ENCODE results near the gene CAMKV.
"Not testable (repeated sequence)": the region's sequence is repeated elsewhere in the genome, so short reads cannot be mapped to it uniquely, and the experiment has no call there.

CAMKV gene

GRCh38 chr3:49869525-49870126, at the start of gene CAMKV:
Gene CAMKV, minus strand, starts transcription at chr3:49869906. Its CDS starts 7,518 bp downstream, at chr3:49862388.
- no peak for DNase-seq

- DNase-seq: not testable (repeated sequence)
These were observed 48.3 kb upstream of the CAMKV start for GRCh38 chr3:49917806-49918590.

GRCh38 chr3:49916686-49917085, 47.0 kb upstream of the CAMKV start:
- no peak for DNase-seq

- DNase-seq: no peak
These were observed 45.2 kb upstream of the CAMKV start for GRCh38 chr3:49914906-49915305.

GRCh38 chr3:49912881-49913281, 43.2 kb upstream of the CAMKV start:
- peak; percentile 63 for DNase-seq

- no peak for DNase-seq
These were observed 41.9 kb upstream of the CAMKV start for GRCh38 chr3:49911611-49912010.

GRCh38 chr3:49911124-49911420, 41.4 kb upstream of the CAMKV start:
- no peak for DNase-seq

GRCh38 chr3:49910409-49911123, 40.9 kb upstream of the CAMKV start:
- no peak for DNase-seq

GRCh38 chr3:49908373-49909199, 38.9 kb upstream of the CAMKV start:
- DNase-seq: no peak

GRCh38 chr3:49906073-49906743, 36.5 kb upstream of the CAMKV start:
- DNase-seq: no peak

GRCh38 chr3:49904448-49904847, 34.7 kb upstream of the CAMKV start:
- not testable (repeated sequence) for DNase-seq

GRCh38 chr3:49903451-49904424, 34.0 kb upstream of the CAMKV start, which contains the start of gene MST1R:
Gene MST1R, minus strand, starts transcription at chr3:49903873. Its CDS starts 264 bp downstream, at chr3:49903609.
- DNase-seq: no peak

GRCh38 chr3:49902511-49903345, 33.0 kb upstream of the CAMKV start:
- no peak for DNase-seq

GRCh38 chr3:49901366-49902339, 31.9 kb upstream of the CAMKV start:
- no peak for DNase-seq

GRCh38 chr3:49900491-49901153, 30.9 kb upstream of the CAMKV start:
- no peak for DNase-seq

- peak; percentile 14 for DNase-seq
These were observed 30.1 kb upstream of the CAMKV start for GRCh38 chr3:49899815-49900214.

GRCh38 chr3:49898991-49899390, 29.3 kb upstream of the CAMKV start:
- no peak for DNase-seq

GRCh38 chr3:49896345-49896744, 26.6 kb upstream of the CAMKV start:
- no peak for DNase-seq
